Body of pancreas (tissue), 4 donors: ENCODE measurements around the gene CD1D. TPM values are rescaled to one million over a fixed set of nuclear protein-coding genes. Genes with fewer than 3 reads are reported as not detected.

Source experiments
- ATAC-seq: fragments of 150-250 bp; one replicate; pipeline ENCODE4 v1.9.1; 2016
- DNase-seq, 4 donors: peaks; one replicate each; pipeline ENCODE4 v3.0.0-alpha.2; 2019
- H3K27ac ChIP-seq, 4 donors: fragments of 200-600 bp; sonication (generic); 1 replicate in 3 of 4; 2 replicates in 1 of 4; pipeline versions ENCODE4 v1.5.1 to v1.6.1; 2016 to 2019; ENCODE audit warnings: mild to moderate bottlenecking in 1 of 4, mixed read lengths in 1 of 4, moderate library complexity in 1 of 4
- H3K27me3 ChIP-seq, 2 donors: fragments of 200-600 bp; sonication (generic); one replicate each; pipeline ENCODE4 v1.6.0; 2016; ENCODE audit warnings: mild to moderate bottlenecking in 1 of 2
- H3K36me3 ChIP-seq, 2 donors: fragments of 200-600 bp; sonication (generic); replicated peaks in 1 of 2; 2 replicates each; pipeline ENCODE4 v1.5.1; 2016; ENCODE audit warnings: low read depth in 2 of 2; ENCODE audit not compliant: insufficient read depth in 1 of 2
- H3K4me1 ChIP-seq: fragments of 200-600 bp; sonication (generic); one replicate; pipeline ENCODE4 v1.6.0; 2016
- H3K4me3 ChIP-seq, 2 donors: fragments of 200-600 bp; sonication (generic); 1 replicate in 1 of 2; 2 replicates in 1 of 2; pipeline ENCODE4 v1.5.1; 2016 to 2019
- H3K9me3 ChIP-seq, 3 donors: fragments of 200-600 bp; sonication (generic); 1 replicate in 2 of 3; 2 replicates in 1 of 3; pipeline ENCODE4 v1.5.1; 2016
- CTCF ChIP-seq, 7 experiments: fragments of 450-650 bp in 4 of 7; fragments of 200-600 bp in 3 of 7; sonication (generic) in 3 of 7; IDR thresholded peaks; one replicate each; pipeline ENCODE4 v1.5.1; 2016 to 2019; ENCODE audit warnings: antibody characterized with exemption in 7 of 7
- POLR2A ChIP-seq, 3 donors: fragments of 450-650 bp; IDR thresholded peaks; one replicate each; pipeline ENCODE4 v1.6.1; 2016; ENCODE audit warnings: antibody characterized with exemption in 3 of 3, mild to moderate bottlenecking in 2 of 3
- WGBS, 2 donors: methylation state at CpG; one replicate each; pipeline ENCODE4 v1.1.5; 2017; 5-methylcytosine and 5-hydroxymethylcytosine counted together
- intact Hi-C: fragments of 100-400 bp; cut with DNase I; formaldehyde crosslinking; loops from one replicate; pipeline ENCODE4 v1.15.1; 2023
- total RNA-seq, 2 donors: library from RNA; depleted of rRNA; stranded (reverse); fragments of >200 nt; gene quantifications; one replicate each; pipeline ENCODE4 v1.1.0, GENCODE V29; 2016

The CD1D gene
- total RNA-seq, 2 donors from 2014 or later, result 0.33 to 1.8 TPM

GRCh38 chr1:158146165-158146564 is 34.5 kb upstream of the CD1D start:
- no peak overlapping the region for H3K4me3 ChIP-seq
- TF ChIP-seq CTCF (IDR thresholded peaks at IDR 0.05) (no peak), POLR2A (IDR thresholded peaks at IDR 0.05) (no peak)
- WGBS, 2 donors, result 70 to 80% methylated on average over 6 of the region's 6 CpGs
- no peaks in the 10 kb centered on the region for H3K9me3 ChIP-seq
- intact Hi-C loops, result no loop called here
- H3K4me1 ChIP-seq, result peaks cover 26% of the 10 kb centered on the region
- no peak for DNase-seq
- H3K36me3 ChIP-seq, result no peaks in the 10 kb centered on the region
- no peak for ATAC-seq
- H3K27me3 ChIP-seq, result no peaks in the 10 kb centered on the region
- peak overlapping the region in 2 of 4 donors; percentile 42 to 52 for H3K27ac ChIP-seq

- ATAC-seq (no peak), DNase-seq (no peak)
- Histone ChIP-seq H3K4me1 (peaks cover 26% of the 10 kb centered on the region), H3K9me3 (no peaks in the 10 kb centered on the region), H3K4me3 (no peak overlapping the region), H3K36me3 (no peaks in the 10 kb centered on the region), H3K27me3 (no peaks in the 10 kb centered on the region), H3K27ac (no peak overlapping the region)
- TF ChIP-seq CTCF (IDR thresholded peaks at IDR 0.05), result no peak
- no peak for TF ChIP-seq POLR2A (IDR thresholded peaks at IDR 0.05)
- intact Hi-C loops, result no loop called here
- WGBS, 2 donors, result 73% methylated on average over 1 to 2 of the region's 2 CpGs
Observed at GRCh38 chr1:158146739-158147138, 34.0 kb upstream of the CD1D start.

GRCh38 chr1:158147401-158147800 is 33.3 kb upstream of the CD1D start:
- Histone ChIP-seq H3K9me3 (no peaks in the 10 kb centered on the region), H3K27ac (peak overlapping the region in 2 of 4 donors; percentile 9 to 39), H3K4me3 (no peak overlapping the region), H3K27me3 (no peaks in the 10 kb centered on the region), H3K4me1 (peaks cover 26% of the 10 kb centered on the region), H3K36me3 (no peaks in the 10 kb centered on the region)
- intact Hi-C loops, result no loop called here
- TF ChIP-seq POLR2A (IDR thresholded peaks at IDR 0.05) (no peak), CTCF (IDR thresholded peaks at IDR 0.05) (no peak)
- no peak for ATAC-seq
- WGBS, 2 donors, result 63 to 89% methylated on average over 2 of the region's 2 CpGs
- no peak for DNase-seq

- ATAC-seq (no peak), DNase-seq (peak in 1 of 4 donors; percentile 22)
- intact Hi-C loops, result no loop called here
- no peaks in the 10 kb centered on the region for H3K9me3 ChIP-seq
- no peaks in the 10 kb centered on the region for H3K36me3 ChIP-seq
- H3K4me1 ChIP-seq, result peaks cover 26% of the 10 kb centered on the region
- H3K27me3 ChIP-seq, result no peaks in the 10 kb centered on the region
- no peak overlapping the region for H3K4me3 ChIP-seq
- no peak for TF ChIP-seq CTCF (IDR thresholded peaks at IDR 0.05)
- TF ChIP-seq POLR2A (IDR thresholded peaks at IDR 0.05), result no peak
- 81 to 82% methylated on average over 3 of the region's 3 CpGs for WGBS, 2 donors
- peak overlapping the region in 2 of 4 donors; percentile 9 to 67 for H3K27ac ChIP-seq
Observed at GRCh38 chr1:158147869-158148268, 32.8 kb upstream of the CD1D start.

GRCh38 chr1:158148468-158148867 is 32.2 kb upstream of the CD1D start:
- intact Hi-C loops, result no loop called here
- Histone ChIP-seq H3K4me1 (peaks cover 26% of the 10 kb centered on the region), H3K27ac (peak overlapping the region in 1 of 4 donors; percentile 67), H3K36me3 (no peaks in the 10 kb centered on the region), H3K4me3 (no peak overlapping the region), H3K27me3 (no peaks in the 10 kb centered on the region), H3K9me3 (no peaks in the 10 kb centered on the region)
- DNase-seq (no peak), ATAC-seq (no peak)
- WGBS, 2 donors, result 50 to 81% methylated on average over 1 of the region's 1 CpG
- TF ChIP-seq POLR2A (IDR thresholded peaks at IDR 0.05), result no peak
- TF ChIP-seq CTCF (IDR thresholded peaks at IDR 0.05), result no peak
